Naive B cell (primary cell): ENCODE results near the gene FRG2B. TPM values are rescaled to one million over a fixed set of nuclear protein-coding genes. Genes with fewer than 3 reads are reported as not detected.

Source experiments
- polyA plus RNA-seq, 6 donors: library from polyadenylated mRNA; unstranded; fragments of 300-500 nt; fragmentation: Illumina TruSeq; gene quantifications; one replicate each; pipeline ENCODE4 v1.2.3, GENCODE V29; 2021; ENCODE audit warnings: low read depth in 6 of 6

FRG2B gene
- polyA plus RNA-seq, 6 donors from 2014 or later, result not detected

Other genes with a start within 250 kb of the FRG2B start
- gene PAOX, start 247.5 kb downstream of the FRG2B start, polyA plus RNA-seq, result 10 to 100 TPM; 45.3 to 63.2 (median 53.5) TPM
- 10 to 100 TPM; 41.1 to 82.6 (median 47.3) TPM for gene MTG1, start 232.6 kb downstream of the FRG2B start, polyA plus RNA-seq
- under 1 TPM in 5 of 6 donors, not detected in 1; 0.28 to 0.68 (median 0.39) TPM for gene SPRN, start 202.2 kb downstream of the FRG2B start, polyA plus RNA-seq
- gene SCART1, start 172.8 kb downstream of the FRG2B start, polyA plus RNA-seq, result under 1 TPM in 1 of 6 donors, not detected in 5; 0.08 TPM
- under 1 TPM in 1 of 6 donors, not detected in 5; 0.04 TPM for gene CYP2E1, start 99.4 kb downstream of the FRG2B start, polyA plus RNA-seq
- gene SYCE1, start 61.2 kb downstream of the FRG2B start, polyA plus RNA-seq, result 1 to 10 TPM in 1 of 6 donors, under 1 TPM in 1, not detected in 4; 0.45 to 2.2 TPM